ENCODE measurements around the gene VSX1. TPM values are rescaled to one million over a fixed set of nuclear protein-coding genes. Genes with fewer than 3 reads are reported as not detected.

Gene VSX1
- total and polyA plus RNA-seq, 7 experiments from 2014 or later: not detected

DNA sequence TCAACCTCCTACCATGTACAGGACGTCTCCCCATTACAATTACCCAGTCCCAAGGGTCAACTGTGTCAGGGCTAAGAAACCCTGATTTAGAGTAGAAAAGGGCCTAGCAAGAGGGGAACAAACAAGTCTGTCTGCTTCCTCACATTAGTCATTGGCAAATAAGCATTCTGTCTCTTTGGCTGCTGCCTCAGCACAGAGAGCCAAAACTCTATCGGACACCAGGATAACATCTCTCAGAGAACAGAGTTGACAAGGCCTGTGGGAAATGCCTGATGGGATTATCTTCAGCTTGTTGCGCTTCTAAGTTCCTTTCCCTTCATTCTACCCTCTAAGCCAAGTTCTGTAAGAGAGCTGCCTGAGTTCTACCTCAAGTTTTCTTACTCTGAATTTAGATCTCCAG is 19.0 kb upstream of the VSX1 start:
- no peaks in the 10 kb centered on the region for H3K9me3 ChIP-seq (ENCODE audit: control insufficient read depth in 2 of 3, low read length in 3 of 3)
- no peak overlapping the region for H3K4me3 ChIP-seq (ENCODE audit: low read length)
- H3K4me1 Mint-ChIP-seq: peaks cover 0 to 13% (median 11%) of the 10 kb centered on the region in 7 donors
- ATAC-seq: no peak
- no peak for DNase-seq
- peaks cover 0 to 4% of the 10 kb centered on the region in 2 donors for H3K4me1 ChIP-seq (ENCODE audit: control insufficient read depth in 2 of 2, insufficient read depth in 2 of 2, low read length in 2 of 2)
- H3K27ac Mint-ChIP-seq: no peak overlapping the region
- no peaks in the 10 kb centered on the region for H3K27me3 ChIP-seq (ENCODE audit: control insufficient read depth in 2 of 2, insufficient read depth in 2 of 2, low read length in 2 of 2)
- H3K27me3 Mint-ChIP-seq: peaks cover under 1 to 12% (median 9%) of the 10 kb centered on the region in 5 donors
- POLR2A ChIA-PET: no interaction called here
- CTCF ChIA-PET: no interaction called here
- no peak overlapping the region for H3K4me3 Mint-ChIP-seq
- intact Hi-C loops (cut with micrococcal nuclease): no loop called here
- H3K27ac ChIP-seq (ENCODE audit: low read depth, low read length): no peak overlapping the region
- H3K9me3 Mint-ChIP-seq: no peaks in the 10 kb centered on the region
- H3K36me3 ChIP-seq (ENCODE audit: control insufficient read depth in 2 of 3, insufficient read depth in 3 of 3, low read length in 3 of 3): no peaks in the 10 kb centered on the region
- no peaks in the 10 kb centered on the region for H3K36me3 Mint-ChIP-seq

DNA sequence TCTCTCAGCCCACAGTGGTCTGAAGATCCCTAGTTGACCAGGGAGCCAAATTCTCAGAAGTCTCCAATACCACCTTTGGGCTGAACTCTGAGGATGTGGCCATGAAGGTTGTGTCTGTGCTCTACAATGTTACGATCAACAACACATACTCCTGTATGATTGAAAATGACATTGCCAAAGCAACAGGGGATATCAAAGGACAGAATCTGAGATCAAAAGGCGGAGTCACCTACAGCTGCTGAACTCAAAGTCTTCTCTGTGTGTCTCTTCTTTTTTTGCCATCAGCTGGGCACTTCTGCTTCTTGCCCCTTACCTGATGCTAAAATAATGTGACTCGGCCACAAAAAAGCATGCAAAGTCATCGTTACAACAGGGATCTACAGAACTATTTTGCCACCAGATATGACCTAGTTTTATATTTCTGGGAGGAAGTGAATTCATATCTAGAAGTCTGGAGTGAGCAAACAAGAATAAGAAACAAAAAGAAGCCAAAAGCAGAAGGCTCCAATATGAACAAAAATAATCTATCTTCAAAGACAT is 17.7 kb upstream of the VSX1 start:
- Mint-ChIP-seq H3K36me3 (no peaks in the 10 kb centered on the region), H3K9me3 (no peaks in the 10 kb centered on the region), H3K27me3 (peaks cover 0 to 13% (median 6%) of the 10 kb centered on the region in 5 donors), H3K4me1 (peaks cover 0 to 13% (median 11%) of the 10 kb centered on the region in 7 donors), H3K27ac (peak overlapping the region in 1 of 9 donors; percentile 81), H3K4me3 (no peak overlapping the region)
- ATAC-seq (no peak), DNase-seq (peak in 1 of 9 donors; percentile 12)
- Histone ChIP-seq H3K4me1 (ENCODE audit: control insufficient read depth in 2 of 2, insufficient read depth in 2 of 2, low read length in 2 of 2) (peaks cover 0 to 4% of the 10 kb centered on the region in 2 donors), H3K27me3 (ENCODE audit: control insufficient read depth in 2 of 2, insufficient read depth in 2 of 2, low read length in 2 of 2) (no peaks in the 10 kb centered on the region), H3K27ac (ENCODE audit: low read depth, low read length) (no peak overlapping the region), H3K36me3 (ENCODE audit: control insufficient read depth in 2 of 3, insufficient read depth in 3 of 3, low read length in 3 of 3) (no peaks in the 10 kb centered on the region), H3K4me3 (ENCODE audit: low read length) (no peak overlapping the region), H3K9me3 (ENCODE audit: control insufficient read depth in 2 of 3, low read length in 3 of 3) (no peaks in the 10 kb centered on the region)
- CTCF ChIA-PET: no interaction called here
- POLR2A ChIA-PET: no interaction called here
- intact Hi-C loops (cut with micrococcal nuclease): no loop called here

DNA sequence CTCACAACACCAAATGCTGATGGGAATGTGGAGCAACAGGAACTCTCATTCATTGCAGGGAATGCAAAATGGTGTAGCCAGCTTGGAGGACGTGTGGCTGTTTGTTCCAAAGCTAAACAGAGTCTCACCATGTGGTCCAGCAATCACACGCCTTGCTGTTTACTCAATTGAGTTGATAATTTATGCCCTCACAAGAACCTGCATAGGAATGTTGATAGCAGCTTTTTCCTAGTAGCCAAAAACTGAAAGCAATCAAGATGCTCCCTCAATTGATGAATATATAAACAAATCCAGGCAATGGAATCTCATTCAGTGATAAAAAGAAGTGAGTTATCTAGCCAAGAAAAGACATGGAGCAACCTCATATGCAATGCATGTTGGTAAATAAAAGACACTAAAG is 15.6 kb upstream of the VSX1 start:
- Mint-ChIP-seq H3K4me3 (no peak overlapping the region), H3K27ac (no peak overlapping the region), H3K27me3 (peaks cover 0 to 13% (median 0%) of the 10 kb centered on the region in 5 donors), H3K4me1 (peaks cover 0 to 16% (median 11%) of the 10 kb centered on the region in 7 donors), H3K9me3 (no peaks in the 10 kb centered on the region), H3K36me3 (no peaks in the 10 kb centered on the region)
- no peak for DNase-seq
- POLR2A ChIA-PET: no interaction called here
- no peak for ATAC-seq
- no peak overlapping the region for H3K27ac ChIP-seq (ENCODE audit: low read depth, low read length)
- intact Hi-C loops (cut with micrococcal nuclease): no loop called here
- no peaks in the 10 kb centered on the region for H3K9me3 ChIP-seq (ENCODE audit: control insufficient read depth in 2 of 3, low read length in 3 of 3)
- no peaks in the 10 kb centered on the region for H3K36me3 ChIP-seq (ENCODE audit: control insufficient read depth in 2 of 3, insufficient read depth in 3 of 3, low read length in 3 of 3)
- H3K4me3 ChIP-seq (ENCODE audit: low read length): no peak overlapping the region
- H3K27me3 ChIP-seq (ENCODE audit: control insufficient read depth in 2 of 2, insufficient read depth in 2 of 2, low read length in 2 of 2): no peaks in the 10 kb centered on the region
- CTCF ChIA-PET: no interaction called here
- H3K4me1 ChIP-seq (ENCODE audit: control insufficient read depth in 2 of 2, insufficient read depth in 2 of 2, low read length in 2 of 2): peaks cover 0 to 4% of the 10 kb centered on the region in 2 donors

DNA sequence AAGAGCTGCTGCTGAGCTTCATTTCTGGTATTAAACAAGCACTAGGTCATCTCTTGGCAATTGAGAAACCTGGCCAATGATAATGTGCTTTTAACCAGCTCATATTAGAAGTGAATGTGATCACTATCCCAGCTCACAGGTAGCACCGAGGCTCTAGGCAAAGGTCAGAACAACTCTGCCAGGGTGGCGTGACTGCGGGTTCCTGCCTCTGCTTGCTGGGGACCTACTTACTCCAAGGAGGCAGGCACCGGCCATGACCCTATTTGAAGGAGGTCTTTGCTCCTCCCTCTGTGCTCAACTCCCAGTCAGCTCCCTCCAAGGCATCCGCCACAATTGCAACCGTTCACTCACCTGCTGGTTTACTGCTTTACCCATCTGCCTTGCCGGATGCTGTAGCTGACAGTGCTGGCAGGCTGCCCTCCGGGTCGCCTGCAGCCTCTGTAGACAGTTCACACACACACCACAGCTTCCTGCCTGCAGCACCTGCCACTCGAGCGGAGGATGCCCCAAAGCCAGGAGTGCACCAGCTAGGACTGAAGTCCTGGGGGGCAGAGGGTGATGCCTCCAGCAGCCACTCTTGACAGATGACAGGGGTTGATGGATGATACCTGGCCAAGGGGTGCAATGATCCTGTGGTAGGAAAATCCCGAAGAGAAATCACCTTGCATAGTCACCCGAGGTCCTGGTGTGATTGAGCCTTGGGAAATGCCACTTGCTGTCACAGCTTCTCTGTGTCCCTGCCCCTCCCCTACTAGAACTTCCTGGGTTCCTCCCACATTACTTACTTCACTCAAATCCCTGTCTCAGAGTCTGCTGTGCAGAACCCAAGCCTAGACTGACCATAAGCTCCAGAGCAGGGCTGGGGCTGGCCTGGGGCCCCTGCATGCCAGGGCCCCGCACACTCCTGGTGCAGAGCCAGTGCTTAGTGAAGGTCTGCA is 8.8 kb upstream of the VSX1 start:
- intact Hi-C loops (cut with micrococcal nuclease): loop anchor here in 1 of 2 donors (1.0 to 2.0 kb wide), 6 partner anchors 9 to 105 kb away; partner anchors contain the start of genes ACSS1, APMAP and ENTPD6
- POLR2A ChIA-PET: interaction anchor here (0.6 to 2.6 kb wide), 9 partner anchors 10 to 170 kb away, joined by 3 to 17 read pairs (median 5); partner anchors contain the start of genes ACSS1, APMAP and ENTPD6

DNA sequence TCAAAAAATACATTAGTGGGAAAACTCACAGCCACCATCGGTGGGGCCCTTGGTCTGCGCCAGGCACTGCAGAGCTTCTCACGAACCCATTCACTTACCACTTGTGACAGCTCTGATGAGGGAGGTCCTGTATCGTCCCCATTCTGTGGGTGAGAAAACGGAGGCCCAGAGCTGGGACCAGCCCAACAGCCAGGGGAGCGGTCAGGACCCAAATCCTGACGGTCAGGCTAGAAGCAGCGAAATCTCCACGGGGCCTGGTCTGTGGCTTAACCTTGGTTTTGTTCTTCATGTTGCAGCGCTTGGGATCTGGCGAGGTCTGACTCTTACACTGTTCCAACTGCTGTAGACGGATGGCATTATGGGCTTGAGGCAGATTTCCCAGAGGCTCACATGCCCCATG is 7.7 kb upstream of the VSX1 start:
- H3K27me3 ChIP-seq (ENCODE audit: control insufficient read depth in 2 of 2, insufficient read depth in 2 of 2, low read length in 2 of 2): peaks cover 0 to 1% of the 10 kb centered on the region in 2 donors
- Mint-ChIP-seq H3K36me3 (no peaks in the 10 kb centered on the region), H3K9me3 (no peaks in the 10 kb centered on the region), H3K27ac (peak overlapping the region in 8 of 9 donors; percentile 37 to 90 (median 59)), H3K4me3 (peak overlapping the region in 1 of 10 donors; percentile 77), H3K27me3 (peaks cover 11 to 27% (median 13%) of the 10 kb centered on the region in 5 donors), H3K4me1 (peaks cover 13 to 60% (median 48%) of the 10 kb centered on the region in 7 donors)
- peaks cover 23 to 29% of the 10 kb centered on the region in 2 donors for H3K4me1 ChIP-seq (ENCODE audit: control insufficient read depth in 2 of 2, insufficient read depth in 2 of 2, low read length in 2 of 2)
- DNase-seq (no peak), ATAC-seq (no peak)
- no peaks in the 10 kb centered on the region for H3K36me3 ChIP-seq (ENCODE audit: control insufficient read depth in 2 of 3, insufficient read depth in 3 of 3, low read length in 3 of 3)
- POLR2A ChIA-PET: interaction anchor here (1.5 to 2.6 kb wide), 3 partner anchors 9 to 96 kb away, joined by 5 to 16 read pairs (median 5); partner anchors contain the start of gene APMAP
- intact Hi-C loops (cut with micrococcal nuclease): loop anchor here in 1 of 2 donors (1.0 to 2.0 kb wide), 6 partner anchors 8 to 106 kb away; partner anchors contain the start of genes ACSS1, APMAP and ENTPD6
- H3K4me3 ChIP-seq (ENCODE audit: low read length): no peak overlapping the region
- H3K27ac ChIP-seq (ENCODE audit: low read depth, low read length): no peak overlapping the region
- CTCF ChIA-PET: interaction anchor here (1.9 kb wide), 1 partner anchor 31 kb away, joined by 8 read pairs; no protein-coding TSS in a partner anchor
- H3K9me3 ChIP-seq (ENCODE audit: control insufficient read depth in 2 of 3, low read length in 3 of 3): no peaks in the 10 kb centered on the region

More for the DNA sequence above, 8.8 kb upstream of the VSX1 start:
- Histone ChIP-seq H3K36me3 (ENCODE audit: control insufficient read depth in 2 of 3, insufficient read depth in 3 of 3, low read length in 3 of 3) (no peaks in the 10 kb centered on the region), H3K27me3 (ENCODE audit: control insufficient read depth in 2 of 2, insufficient read depth in 2 of 2, low read length in 2 of 2) (no peaks in the 10 kb centered on the region), H3K4me1 (ENCODE audit: control insufficient read depth in 2 of 2, insufficient read depth in 2 of 2, low read length in 2 of 2) (peaks cover 21 to 27% of the 10 kb centered on the region in 2 donors), H3K4me3 (ENCODE audit: low read length) (peak overlapping the region; percentile 36), H3K9me3 (ENCODE audit: control insufficient read depth in 2 of 3, low read length in 3 of 3) (no peaks in the 10 kb centered on the region), H3K27ac (ENCODE audit: low read depth, low read length) (peak overlapping the region; percentile 41)
- Mint-ChIP-seq H3K27me3 (peaks cover 6 to 19% (median 7%) of the 10 kb centered on the region in 5 donors), H3K4me1 (peaks cover 12 to 56% (median 42%) of the 10 kb centered on the region in 7 donors), H3K4me3 (peak overlapping the region; percentile 40 to 79 (median 66)), H3K27ac (peak overlapping the region; percentile 37 to 90 (median 75)), H3K36me3 (no peaks in the 10 kb centered on the region), H3K9me3 (no peaks in the 10 kb centered on the region)
- CTCF ChIA-PET: interaction anchor here (1.8 to 1.9 kb wide), 3 partner anchors 32 to 97 kb away, joined by 4 to 10 read pairs (median 8); no protein-coding TSS in a partner anchor
- ATAC-seq (peak; percentile 98), DNase-seq (peak in 8 of 9 donors; percentile 55 to 87 (median 82))

DNA sequence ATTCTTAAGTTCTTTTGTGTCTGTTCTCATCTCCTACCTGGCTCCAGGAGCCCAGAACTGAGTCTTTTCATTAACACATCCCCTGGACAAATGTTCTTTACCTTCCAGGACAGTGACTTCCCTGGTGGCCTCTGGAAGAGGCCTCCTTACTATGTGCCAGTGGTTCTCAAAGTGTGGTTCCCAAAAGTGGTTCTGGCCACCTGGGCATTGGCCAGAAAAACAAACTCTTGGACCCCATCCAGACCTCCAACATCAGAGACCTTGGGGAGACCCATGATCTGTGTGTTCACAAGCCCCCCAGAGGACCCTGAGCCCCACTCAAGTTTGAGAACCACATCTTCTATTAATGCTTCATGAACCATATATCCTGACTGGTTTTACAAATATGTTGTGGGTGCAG is 7.2 kb upstream of the VSX1 start:
- DNase-seq (no peak), ATAC-seq (no peak)
- Histone ChIP-seq H3K36me3 (ENCODE audit: control insufficient read depth in 2 of 3, insufficient read depth in 3 of 3, low read length in 3 of 3) (no peaks in the 10 kb centered on the region), H3K4me3 (ENCODE audit: low read length) (no peak overlapping the region), H3K27me3 (ENCODE audit: control insufficient read depth in 2 of 2, insufficient read depth in 2 of 2, low read length in 2 of 2) (peaks cover 2 to 7% of the 10 kb centered on the region in 2 donors), H3K9me3 (ENCODE audit: control insufficient read depth in 2 of 3, low read length in 3 of 3) (no peaks in the 10 kb centered on the region), H3K27ac (ENCODE audit: low read depth, low read length) (no peak overlapping the region), H3K4me1 (ENCODE audit: control insufficient read depth in 2 of 2, insufficient read depth in 2 of 2, low read length in 2 of 2) (peaks cover 24 to 34% of the 10 kb centered on the region in 2 donors)
- H3K4me3 Mint-ChIP-seq: no peak overlapping the region
- ChIA-PET POLR2A (interaction anchor here (2.6 kb wide), 1 partner anchor 96 kb away, joined by 16 read pairs; the partner anchor contains the start of gene APMAP), CTCF (interaction anchor here (1.9 kb wide), 1 partner anchor 30 kb away, joined by 8 read pairs; no protein-coding TSS in a partner anchor)
- peaks cover 13 to 31% (median 19%) of the 10 kb centered on the region in 5 donors for H3K27me3 Mint-ChIP-seq
- intact Hi-C loops (cut with micrococcal nuclease): no loop called here
- no peaks in the 10 kb centered on the region for H3K36me3 Mint-ChIP-seq
- peak overlapping the region in 5 of 9 donors; percentile 5 to 74 (median 57) for H3K27ac Mint-ChIP-seq
- H3K9me3 Mint-ChIP-seq: no peaks in the 10 kb centered on the region
- peaks cover 18 to 64% (median 50%) of the 10 kb centered on the region in 7 donors for H3K4me1 Mint-ChIP-seq

Data from naive thymus-derived CD4-positive, alpha-beta T cell (primary cell).